SK-N-SH (cell line): ENCODE data around the gene LMO4.

Experiments
- ELF1 ChIP-seq: IDR thresholded peaks from 2 replicates; pipeline ENCODE4 v1.4.0; 2012
- EZH2phosphoT487 ChIP-seq: fragments of 200-600 bp; sonication (generic); IDR thresholded peaks from 2 replicates; pipeline ENCODE4 v1.6.1; 2017; ENCODE audit warnings: low read depth, mixed run types, mild to moderate bottlenecking, antibody characterized with exemption, moderate library complexity, borderline replicate concordance
- FOXM1 ChIP-seq: IDR thresholded peaks from 2 replicates; pipeline ENCODE4 v1.4.0; 2012; ENCODE audit warnings: low read depth, mild to moderate bottlenecking
- POLR2AphosphoS5 ChIP-seq: IDR thresholded peaks from 2 replicates; pipeline ENCODE4 v1.6.1; 2012; ENCODE audit warnings: low read depth, low read length
- RAD21 ChIP-seq: IDR thresholded peaks from 2 replicates; pipeline ENCODE4 v1.6.1; 2012; ENCODE audit warnings: mild to moderate bottlenecking, low read length
- SIN3A ChIP-seq: IDR thresholded peaks from 2 replicates; pipeline ENCODE4 v1.6.1; 2012; ENCODE audit warnings: low read depth, mild to moderate bottlenecking, low read length, moderate library complexity, borderline replicate concordance
- USF1 ChIP-seq: IDR thresholded peaks from 2 replicates; pipeline ENCODE4 v1.4.0; 2012; ENCODE audit warnings: low read depth, borderline replicate concordance
- TF ChIP-seq, protein P1 (sequence below): fragments of 200-600 bp; sonication (generic); IDR thresholded peaks from 2 replicates; pipeline ENCODE4 v1.6.1; 2017; ENCODE audit warnings: antibody characterized with exemption, mild to moderate bottlenecking, moderate library complexity

GRCh38 chr1:87370544-87370943, 41.9 kb downstream of the LMO4 start:
- TF ChIP-seq POLR2AphosphoS5 (no peak), ELF1 (no peak), EZH2phosphoT487 (no peak), RAD21 (no peak), USF1 (no peak), FOXM1 (no peak), SIN3A (no peak)
- TF ChIP-seq, protein P1, sequence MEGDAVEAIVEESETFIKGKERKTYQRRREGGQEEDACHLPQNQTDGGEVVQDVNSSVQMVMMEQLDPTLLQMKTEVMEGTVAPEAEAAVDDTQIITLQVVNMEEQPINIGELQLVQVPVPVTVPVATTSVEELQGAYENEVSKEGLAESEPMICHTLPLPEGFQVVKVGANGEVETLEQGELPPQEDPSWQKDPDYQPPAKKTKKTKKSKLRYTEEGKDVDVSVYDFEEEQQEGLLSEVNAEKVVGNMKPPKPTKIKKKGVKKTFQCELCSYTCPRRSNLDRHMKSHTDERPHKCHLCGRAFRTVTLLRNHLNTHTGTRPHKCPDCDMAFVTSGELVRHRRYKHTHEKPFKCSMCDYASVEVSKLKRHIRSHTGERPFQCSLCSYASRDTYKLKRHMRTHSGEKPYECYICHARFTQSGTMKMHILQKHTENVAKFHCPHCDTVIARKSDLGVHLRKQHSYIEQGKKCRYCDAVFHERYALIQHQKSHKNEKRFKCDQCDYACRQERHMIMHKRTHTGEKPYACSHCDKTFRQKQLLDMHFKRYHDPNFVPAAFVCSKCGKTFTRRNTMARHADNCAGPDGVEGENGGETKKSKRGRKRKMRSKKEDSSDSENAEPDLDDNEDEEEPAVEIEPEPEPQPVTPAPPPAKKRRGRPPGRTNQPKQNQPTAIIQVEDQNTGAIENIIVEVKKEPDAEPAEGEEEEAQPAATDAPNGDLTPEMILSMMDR, result no peak
